ENCODE data around the gene SLITRK3. TPM values are rescaled to one million over a fixed set of nuclear protein-coding genes. Genes with fewer than 3 reads are reported as not detected.

Gene SLITRK3
- total RNA-seq, 1 donor from 2014 or later, result 0.79 TPM

- no peak overlapping the region for H3K27ac Mint-ChIP-seq
- no peak overlapping the region for H3K4me3 ChIP-seq
- no peaks in the 10 kb centered on the region for H3K36me3 ChIP-seq
Observed at GRCh38 chr3:165159760-165160421, 36.3 kb downstream of the SLITRK3 start.

GRCh38 chr3:165158011-165158410, 38.2 kb downstream of the SLITRK3 start:
- Histone ChIP-seq H3K27ac (no peak overlapping the region), H3K4me1 (no peaks in the 10 kb centered on the region), H3F3A (ENCODE audit: low read depth) (no peaks in the 10 kb centered on the region), H3K36me3 (no peaks in the 10 kb centered on the region), H2AFZ (replicated peaks) (no peak overlapping the region), H3K9me3 (ENCODE audit: low read depth) (no peaks in the 10 kb centered on the region), H3K27me3 (no peaks in the 10 kb centered on the region), H3K4me3 (no peak overlapping the region), H3K4me2 (no peak overlapping the region), H4K20me1 (ENCODE audit: low read depth) (no peaks in the 10 kb centered on the region), H3K9ac (no peak overlapping the region), H3K79me2 (ENCODE audit: low read depth) (no peaks in the 10 kb centered on the region)
- Mint-ChIP-seq H3K9me3 (no peaks in the 10 kb centered on the region), H3K27me3 (ENCODE audit: insufficient read depth, low read depth) (no peaks in the 10 kb centered on the region), H3K4me1 (no peaks in the 10 kb centered on the region), H3K27ac (no peak overlapping the region), H3K4me3 (no peak overlapping the region), H3K36me3 (no peaks in the 10 kb centered on the region)
- TF ChIP-seq EZH2 (IDR thresholded peaks at IDR 0.05) (no peak), EZH2phosphoT487 (IDR thresholded peaks at IDR 0.05) (no peak), CTCF (IDR thresholded peaks at IDR 0.05) (no peak)
- no peak for DNase-seq (ENCODE audit: low spot score)

More at GRCh38 chr3:165159760-165160421, 36.3 kb downstream of the SLITRK3 start:
- H3K27me3 Mint-ChIP-seq (ENCODE audit: insufficient read depth, low read depth), result no peaks in the 10 kb centered on the region
- no peak overlapping the region for H3K9ac ChIP-seq
- no peaks in the 10 kb centered on the region for H3K79me2 ChIP-seq (ENCODE audit: low read depth)
- TF ChIP-seq CTCF (IDR thresholded peaks at IDR 0.05), result no peak
- TF ChIP-seq EZH2phosphoT487 (IDR thresholded peaks at IDR 0.05), result no peak
- TF ChIP-seq EZH2 (IDR thresholded peaks at IDR 0.05), result no peak
- no peak for DNase-seq (ENCODE audit: low spot score)
- H2AFZ ChIP-seq (replicated peaks), result no peak overlapping the region
- H4K20me1 ChIP-seq (ENCODE audit: low read depth), result no peaks in the 10 kb centered on the region
- H3K4me3 Mint-ChIP-seq, result no peak overlapping the region
- no peak overlapping the region for H3K27ac ChIP-seq
- H3K4me2 ChIP-seq, result no peak overlapping the region
- no peaks in the 10 kb centered on the region for H3K36me3 Mint-ChIP-seq
- H3K9me3 Mint-ChIP-seq, result no peaks in the 10 kb centered on the region
- no peaks in the 10 kb centered on the region for H3K4me1 ChIP-seq
- no peaks in the 10 kb centered on the region for H3K4me1 Mint-ChIP-seq
- no peaks in the 10 kb centered on the region for H3K27me3 ChIP-seq
- H3F3A ChIP-seq (ENCODE audit: low read depth), result no peaks in the 10 kb centered on the region
- no peaks in the 10 kb centered on the region for H3K9me3 ChIP-seq (ENCODE audit: low read depth)

DNA sequence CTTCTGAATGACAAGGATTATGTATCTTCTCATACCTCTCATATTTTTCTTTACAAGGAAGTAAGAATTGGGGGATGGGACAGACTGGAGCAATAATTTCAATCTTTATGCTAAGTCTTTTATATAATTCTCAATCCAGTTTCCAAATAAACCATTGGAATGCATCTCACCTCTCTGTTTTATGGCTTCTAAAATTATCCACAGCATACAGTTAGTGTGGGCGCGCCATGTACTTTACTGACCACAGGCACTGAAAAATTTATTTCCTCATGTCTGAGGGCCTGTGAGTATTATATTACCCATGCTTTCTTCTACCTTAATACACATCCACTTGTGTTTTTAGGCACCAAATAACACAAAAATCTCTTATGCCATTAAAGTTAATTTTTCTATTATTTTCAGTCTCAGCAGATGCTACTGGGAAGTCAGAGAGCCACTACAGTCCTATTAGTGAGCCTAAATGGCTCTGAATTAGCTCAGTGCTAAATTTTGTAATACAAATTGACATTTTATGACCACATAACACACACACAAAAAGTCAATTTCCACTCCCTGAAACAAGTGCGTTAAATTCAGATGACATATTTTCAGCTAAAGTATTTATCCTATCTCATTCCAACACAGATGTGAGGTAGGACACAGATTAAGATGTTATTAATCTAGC, 39.3 kb downstream of the SLITRK3 start:
- H3K4me1 ChIP-seq, result no peaks in the 10 kb centered on the region
- H3K4me3 Mint-ChIP-seq, result no peak overlapping the region
- H3F3A ChIP-seq (ENCODE audit: low read depth), result no peaks in the 10 kb centered on the region
- no peak overlapping the region for H2AFZ ChIP-seq (replicated peaks)
- no peaks in the 10 kb centered on the region for H3K9me3 Mint-ChIP-seq
- no peak overlapping the region for H3K27ac ChIP-seq
- H3K79me2 ChIP-seq (ENCODE audit: low read depth), result no peaks in the 10 kb centered on the region
- H3K36me3 ChIP-seq, result no peaks in the 10 kb centered on the region
- H3K36me3 Mint-ChIP-seq, result no peaks in the 10 kb centered on the region
- no peak overlapping the region for H3K9ac ChIP-seq
- H3K27me3 ChIP-seq, result no peaks in the 10 kb centered on the region
- TF ChIP-seq CTCF (IDR thresholded peaks at IDR 0.05), result no peak
- no peak for TF ChIP-seq EZH2 (IDR thresholded peaks at IDR 0.05)
- no peak for TF ChIP-seq EZH2phosphoT487 (IDR thresholded peaks at IDR 0.05)
- H3K4me1 Mint-ChIP-seq, result no peaks in the 10 kb centered on the region
- H4K20me1 ChIP-seq (ENCODE audit: low read depth), result no peaks in the 10 kb centered on the region
- no peaks in the 10 kb centered on the region for H3K9me3 ChIP-seq (ENCODE audit: low read depth)
- no peaks in the 10 kb centered on the region for H3K27me3 Mint-ChIP-seq (ENCODE audit: insufficient read depth, low read depth)
- no peak overlapping the region for H3K4me2 ChIP-seq
- DNase-seq (ENCODE audit: low spot score), result no peak
- no peak overlapping the region for H3K27ac Mint-ChIP-seq
- H3K4me3 ChIP-seq, result no peak overlapping the region

All from neural progenitor cell (in vitro differentiated cells).